Measurements from ENCODE around the gene DIDO1.
"Not testable (repeated sequence)": the region's sequence is repeated elsewhere in the genome, so short reads cannot be mapped to it uniquely, and the experiment has no call there.

DIDO1 gene

DNA sequence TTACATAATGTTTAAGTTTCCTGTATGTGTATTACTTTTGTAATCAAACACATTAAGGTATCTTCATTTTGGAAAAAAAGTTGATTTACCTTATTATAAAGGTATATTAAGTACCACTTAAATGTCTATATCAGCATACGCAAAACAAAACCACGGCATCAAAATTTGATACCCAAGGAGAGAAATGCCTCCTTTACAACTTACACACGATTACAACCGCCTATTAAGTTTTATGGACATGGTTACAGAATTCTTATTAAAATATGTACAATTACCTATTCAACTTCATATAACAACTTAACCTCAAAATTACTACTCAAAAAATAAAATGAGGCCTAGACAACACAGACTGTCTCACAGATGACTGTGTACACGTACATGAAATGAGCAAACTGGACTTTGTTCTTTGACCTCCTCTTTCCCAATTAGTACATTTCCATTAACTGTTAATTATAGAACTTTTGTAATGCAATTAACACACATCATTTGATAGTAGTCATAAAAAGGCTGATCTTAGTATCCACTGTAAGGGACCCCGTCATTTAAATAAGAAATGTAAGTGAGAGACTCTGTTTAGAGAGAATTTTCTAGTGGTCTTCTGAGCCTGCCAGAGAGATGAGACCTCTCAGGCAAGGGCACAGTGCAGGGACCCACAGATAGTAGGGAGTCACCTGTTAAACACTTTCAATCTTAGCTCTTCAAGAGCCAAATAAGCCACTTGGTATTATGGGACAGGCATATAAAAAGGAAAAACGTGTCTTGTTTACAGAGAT is 2.5 kb downstream of the DIDO1 start:
- peaks cover 60% of the 10 kb centered on the region for H3K4me1 ChIP-seq (ENCODE audit: insufficient read depth, low read length)
- H3K27ac ChIP-seq (ENCODE audit: low read depth, low read length), result no peak overlapping the region
- H3K27me3 ChIP-seq (ENCODE audit: insufficient read depth, low read length), result no peaks in the 10 kb centered on the region
- H3K9ac ChIP-seq (ENCODE audit: low read depth, low read length), result peak overlapping the region; percentile 94; the same call in 1 of the 2 replicates
- H3K4me3 ChIP-seq (ENCODE audit: low read length), result peak overlapping the region; percentile 86
- H3K9me3 ChIP-seq (ENCODE audit: insufficient read depth, low read depth, low read length), result no peaks in the 10 kb centered on the region
- WGBS, result 59% methylated on average over 4 of the region's 7 CpGs
- no peaks in the 10 kb centered on the region for H3K36me3 ChIP-seq (ENCODE audit: insufficient read depth, low read length)

DNA sequence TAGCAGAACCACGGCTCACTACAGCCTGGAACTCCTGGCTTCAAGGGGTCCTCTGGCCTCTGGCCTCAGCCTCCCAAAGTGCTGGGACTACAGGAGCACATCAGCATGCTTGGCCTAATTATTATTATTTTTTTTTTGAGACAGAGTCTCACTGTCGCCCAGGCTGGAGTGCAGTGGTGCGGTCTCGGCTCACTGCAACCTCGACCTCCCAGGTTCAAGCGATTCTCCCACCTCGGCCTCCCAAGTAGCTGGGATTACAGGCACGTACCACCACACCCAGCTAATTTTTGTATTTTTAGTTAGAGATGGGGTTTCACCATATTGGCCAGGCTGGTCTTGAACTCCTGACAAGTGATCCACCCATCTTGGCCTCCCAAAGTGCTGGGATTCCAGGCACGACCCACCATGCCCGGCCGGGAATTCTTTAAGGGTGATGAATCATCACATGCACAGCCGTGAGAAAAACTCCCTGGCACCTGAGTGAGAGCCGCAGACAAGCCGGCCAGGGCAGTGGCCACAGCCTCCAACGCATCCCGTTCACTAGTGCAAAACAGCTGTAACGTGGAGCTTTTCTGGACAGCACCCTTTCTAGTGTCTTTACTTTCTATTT is 3.1 kb downstream of the DIDO1 start:
- H3K27me3 ChIP-seq (ENCODE audit: insufficient read depth, low read length); H3K27ac ChIP-seq (ENCODE audit: low read depth, low read length); H3K4me3 ChIP-seq (ENCODE audit: low read length); H3K9me3 ChIP-seq (ENCODE audit: insufficient read depth, low read depth, low read length); H3K9ac ChIP-seq (ENCODE audit: low read depth, low read length); H3K36me3 ChIP-seq (ENCODE audit: insufficient read depth, low read length): not testable (repeated sequence)
- peaks cover 62% of the 10 kb centered on the region for H3K4me1 ChIP-seq (ENCODE audit: insufficient read depth, low read length)
- 76% methylated on average over 16 of the region's 17 CpGs for WGBS

DNA sequence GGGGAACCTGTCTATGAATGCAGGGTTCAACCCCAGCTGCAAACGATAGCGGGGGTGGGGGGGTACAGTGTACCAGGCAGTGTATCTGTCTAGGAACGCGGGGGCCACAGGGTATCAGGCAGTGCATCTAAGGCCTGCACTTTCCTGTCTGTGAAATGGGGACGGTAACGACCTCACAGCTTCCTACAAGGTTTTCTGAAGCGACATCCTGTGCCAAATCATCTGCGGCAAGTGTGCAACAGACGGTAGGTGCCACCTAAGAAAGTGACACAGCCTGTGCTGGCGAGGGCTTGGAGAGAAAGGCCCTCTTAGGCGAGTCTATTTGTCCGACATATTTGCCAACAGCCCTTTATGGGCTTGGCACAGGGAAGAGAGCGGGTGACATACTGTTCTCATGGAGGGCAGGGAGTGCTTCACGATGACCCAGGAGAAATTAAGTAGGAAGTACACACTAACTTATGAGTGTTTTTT is 3.8 kb downstream of the DIDO1 start:
- no peak overlapping the region for H3K27ac ChIP-seq (ENCODE audit: low read depth, low read length)
- peaks cover 64% of the 10 kb centered on the region for H3K4me1 ChIP-seq (ENCODE audit: insufficient read depth, low read length)
- 91% methylated on average over 14 of the region's 14 CpGs for WGBS
- H3K9me3 ChIP-seq (ENCODE audit: insufficient read depth, low read depth, low read length), result no peaks in the 10 kb centered on the region
- no peak overlapping the region for H3K9ac ChIP-seq (ENCODE audit: low read depth, low read length)
- H3K36me3 ChIP-seq (ENCODE audit: insufficient read depth, low read length), result no peaks in the 10 kb centered on the region
- H3K27me3 ChIP-seq (ENCODE audit: insufficient read depth, low read length), result no peaks in the 10 kb centered on the region
- no peak overlapping the region for H3K4me3 ChIP-seq (ENCODE audit: low read length)

DNA sequence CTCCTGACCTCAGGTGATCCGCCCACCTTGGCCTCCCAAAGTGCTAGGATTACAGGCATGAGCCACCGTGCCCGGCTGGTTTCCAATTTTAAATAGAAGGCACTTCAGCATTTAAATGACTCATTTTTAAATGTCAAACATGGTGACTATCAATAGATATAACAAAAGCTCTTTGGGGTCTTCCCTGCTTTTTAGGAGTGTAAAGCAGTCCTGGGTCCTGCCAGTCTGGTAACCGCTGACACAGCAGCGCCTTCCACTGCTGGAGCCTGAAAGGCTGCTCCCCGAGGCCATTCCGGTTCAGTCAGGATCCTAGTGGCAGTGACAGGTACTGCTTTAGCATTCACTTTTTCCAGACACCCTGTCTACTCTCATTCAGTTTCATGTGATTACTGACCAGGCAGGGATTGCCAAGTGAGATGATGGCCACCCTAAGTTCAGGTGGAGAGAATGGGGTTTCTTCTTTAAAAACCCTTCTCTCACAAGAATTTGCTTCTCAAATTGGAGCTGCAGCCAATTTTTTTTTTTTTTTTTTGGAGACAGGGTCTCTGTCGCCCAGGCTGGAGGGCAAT is 5.1 kb downstream of the DIDO1 start:
- H3K9ac ChIP-seq (ENCODE audit: low read depth, low read length), result no peak overlapping the region
- no peaks in the 10 kb centered on the region for H3K36me3 ChIP-seq (ENCODE audit: insufficient read depth, low read length)
- peaks cover 72% of the 10 kb centered on the region for H3K4me1 ChIP-seq (ENCODE audit: insufficient read depth, low read length)
- no peaks in the 10 kb centered on the region for H3K9me3 ChIP-seq (ENCODE audit: insufficient read depth, low read depth, low read length)
- H3K27ac ChIP-seq (ENCODE audit: low read depth, low read length), result no peak overlapping the region
- no peaks in the 10 kb centered on the region for H3K27me3 ChIP-seq (ENCODE audit: insufficient read depth, low read length)
- WGBS, result 47% methylated on average over 8 of the region's 8 CpGs
- no peak overlapping the region for H3K4me3 ChIP-seq (ENCODE audit: low read length)

DNA sequence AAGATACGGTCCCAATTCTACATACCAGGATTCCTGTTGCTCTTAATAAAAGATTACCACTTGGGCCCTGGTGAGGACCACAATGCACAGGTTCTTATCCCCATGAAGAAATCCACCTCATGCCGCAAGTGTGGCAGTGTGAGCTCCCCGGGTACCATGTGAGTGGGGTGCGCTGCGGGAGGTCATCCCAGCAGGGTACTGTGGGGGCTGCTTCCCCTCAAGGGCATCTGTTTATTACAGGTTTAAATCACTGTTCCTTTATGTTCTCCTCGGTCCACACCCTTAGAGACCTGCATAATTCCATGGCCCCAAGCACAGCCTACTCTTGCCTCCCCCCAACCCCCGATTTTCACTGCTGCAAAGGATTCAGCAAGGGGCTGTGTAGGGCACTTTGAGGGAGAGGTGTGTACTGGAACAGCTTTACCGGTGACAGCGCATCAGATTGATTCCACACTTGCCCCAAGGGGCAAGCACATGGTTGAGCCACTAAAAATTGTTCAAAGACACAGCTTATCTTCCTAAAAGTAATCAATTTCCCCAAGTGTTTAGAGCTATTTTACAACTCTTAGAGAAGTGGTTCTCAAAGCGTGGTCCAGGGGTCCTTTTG is 6.2 kb downstream of the DIDO1 start:
- H3K4me3 ChIP-seq (ENCODE audit: low read length), result no peak overlapping the region
- H3K9ac ChIP-seq (ENCODE audit: low read depth, low read length), result 0 out of 2 replicates have a peak overlapping the region, but pooled peaks have one; percentile 25

DNA sequence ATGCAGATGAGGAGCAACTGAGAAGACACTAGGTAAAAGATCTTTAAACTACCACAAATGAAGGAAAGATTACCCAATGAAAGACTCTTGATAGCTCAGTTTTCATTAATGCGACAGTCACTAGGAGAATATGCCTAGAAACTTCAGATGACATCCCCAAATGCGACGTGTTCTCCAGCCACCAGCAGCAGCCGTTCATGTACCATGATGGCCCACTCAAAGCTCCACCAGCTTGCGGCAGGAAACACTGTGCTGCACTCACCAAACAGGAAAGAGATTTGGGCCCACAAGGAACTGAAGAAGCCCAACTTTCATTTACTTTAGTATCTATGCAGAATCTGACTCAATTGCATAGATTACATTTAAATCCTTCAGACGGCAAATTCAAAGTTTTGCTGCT is 7.5 kb downstream of the DIDO1 start:
- Histone ChIP-seq H3K4me1 (ENCODE audit: insufficient read depth, low read length) (peaks cover 77% of the 10 kb centered on the region), H3K36me3 (ENCODE audit: insufficient read depth, low read length) (peaks cover 6% of the 10 kb centered on the region), H3K9ac (ENCODE audit: low read depth, low read length) (no peak overlapping the region), H3K9me3 (ENCODE audit: insufficient read depth, low read depth, low read length) (no peaks in the 10 kb centered on the region), H3K27me3 (ENCODE audit: insufficient read depth, low read length) (no peaks in the 10 kb centered on the region), H3K4me3 (ENCODE audit: low read length) (no peak overlapping the region), H3K27ac (ENCODE audit: low read depth, low read length) (no peak overlapping the region)
- 78% methylated on average over 6 of the region's 6 CpGs for WGBS

More for the DNA sequence above, 6.2 kb downstream of the DIDO1 start:
- 0 out of 2 replicates have a peak overlapping the region, but pooled peaks have one; percentile 6 for H3K27ac ChIP-seq (ENCODE audit: low read depth, low read length)
- H3K27me3 ChIP-seq (ENCODE audit: insufficient read depth, low read length), result no peaks in the 10 kb centered on the region
- WGBS, result 79% methylated on average over 10 of the region's 10 CpGs
- no peaks in the 10 kb centered on the region for H3K36me3 ChIP-seq (ENCODE audit: insufficient read depth, low read length)
- no peaks in the 10 kb centered on the region for H3K9me3 ChIP-seq (ENCODE audit: insufficient read depth, low read depth, low read length)
- peaks cover 81% of the 10 kb centered on the region for H3K4me1 ChIP-seq (ENCODE audit: insufficient read depth, low read length)

DNA sequence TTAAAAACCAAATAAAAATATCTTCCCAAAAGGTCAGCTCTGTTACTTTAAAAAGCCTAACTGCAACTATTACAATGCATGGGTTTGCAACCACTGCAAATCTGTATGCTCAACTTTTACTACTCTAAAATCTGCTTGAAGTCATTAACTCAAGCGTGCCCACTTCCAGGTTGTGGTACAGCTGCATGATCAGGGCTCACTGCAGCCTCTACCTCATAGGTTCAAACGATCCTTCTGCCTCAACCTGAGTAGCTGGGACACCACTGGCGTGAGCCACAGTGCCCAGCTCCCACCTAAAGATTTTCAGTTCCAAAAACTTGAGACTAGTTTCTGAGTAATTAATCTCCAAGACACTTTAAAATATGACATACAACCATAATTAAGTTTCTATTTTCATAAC is 8.2 kb downstream of the DIDO1 start:
- Histone ChIP-seq H3K36me3 (ENCODE audit: insufficient read depth, low read length) (peaks cover 13% of the 10 kb centered on the region), H3K9ac (ENCODE audit: low read depth, low read length) (no peak overlapping the region), H3K4me3 (ENCODE audit: low read length) (no peak overlapping the region)

DNA sequence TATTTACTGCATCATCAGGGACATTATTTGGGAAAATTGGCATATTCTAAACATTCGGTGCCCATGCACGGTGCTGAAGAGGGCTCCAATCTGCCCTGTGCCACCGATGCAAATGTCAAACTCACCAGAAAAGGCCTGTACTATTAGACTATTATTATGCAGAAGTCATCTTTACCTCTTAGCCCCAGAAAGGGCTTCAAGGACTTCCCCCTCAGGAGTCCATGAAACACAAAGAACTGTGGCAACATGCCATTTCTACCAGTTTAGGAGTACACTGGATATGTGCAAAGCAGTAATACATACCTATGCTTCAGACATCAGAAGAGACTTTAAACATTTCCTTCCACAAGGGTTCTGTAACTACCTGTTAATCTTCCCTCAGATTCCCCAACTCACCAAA is 8.6 kb downstream of the DIDO1 start:
- peaks cover 72% of the 10 kb centered on the region for H3K4me1 ChIP-seq (ENCODE audit: insufficient read depth, low read length)
- peaks cover 17% of the 10 kb centered on the region for H3K36me3 ChIP-seq (ENCODE audit: insufficient read depth, low read length)
- no peak overlapping the region for H3K27ac ChIP-seq (ENCODE audit: low read depth, low read length)
- H3K9me3 ChIP-seq (ENCODE audit: insufficient read depth, low read depth, low read length), result no peaks in the 10 kb centered on the region
- no peak overlapping the region for H3K9ac ChIP-seq (ENCODE audit: low read depth, low read length)
- H3K27me3 ChIP-seq (ENCODE audit: insufficient read depth, low read length), result no peaks in the 10 kb centered on the region
- WGBS, result 66% methylated on average over 3 of the region's 3 CpGs
- no peak overlapping the region for H3K4me3 ChIP-seq (ENCODE audit: low read length)

More for the DNA sequence above, 8.2 kb downstream of the DIDO1 start:
- Histone ChIP-seq H3K4me1 (ENCODE audit: insufficient read depth, low read length) (peaks cover 72% of the 10 kb centered on the region), H3K9me3 (ENCODE audit: insufficient read depth, low read depth, low read length) (no peaks in the 10 kb centered on the region), H3K27me3 (ENCODE audit: insufficient read depth, low read length) (no peaks in the 10 kb centered on the region), H3K27ac (ENCODE audit: low read depth, low read length) (no peak overlapping the region)
- 52% methylated on average over 3 of the region's 3 CpGs for WGBS

DNA sequence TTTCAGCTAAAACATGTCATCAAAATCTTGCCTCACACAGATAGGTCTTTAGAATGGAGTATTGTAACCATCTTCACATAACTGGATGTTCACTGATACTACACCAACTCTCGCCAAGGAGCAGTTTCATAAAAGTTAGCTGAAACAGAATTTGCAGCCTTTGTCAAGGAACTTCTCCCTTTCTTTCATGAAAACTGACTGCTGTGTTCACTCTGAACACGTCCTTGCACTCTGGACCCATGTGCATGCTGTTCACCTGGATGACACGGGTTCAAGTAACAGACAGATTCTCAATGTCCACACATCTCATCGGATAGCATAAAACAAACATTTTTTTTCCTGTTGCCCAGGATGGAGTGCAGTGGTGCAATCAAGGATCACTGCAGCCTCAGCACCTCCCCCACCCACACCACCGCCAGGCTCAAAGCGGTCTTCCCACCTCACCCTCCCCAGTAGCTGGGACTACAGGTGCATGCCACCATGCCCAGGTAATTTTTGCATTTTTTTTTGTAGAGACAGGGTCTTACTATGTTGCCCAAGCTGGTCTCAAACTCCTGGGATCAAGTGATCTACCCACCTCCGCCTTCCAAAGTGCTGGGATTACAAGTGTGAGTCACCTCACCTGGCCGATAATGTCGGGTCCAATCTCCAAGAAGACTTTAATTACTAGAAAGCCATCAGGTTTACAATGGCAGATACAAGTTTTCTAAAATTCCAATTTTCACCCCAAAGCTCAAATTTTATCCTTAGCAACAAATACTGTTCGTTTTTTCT is 9.4 kb downstream of the DIDO1 start:
- peaks cover 25% of the 10 kb centered on the region for H3K36me3 ChIP-seq (ENCODE audit: insufficient read depth, low read length)
- H3K9ac ChIP-seq (ENCODE audit: low read depth, low read length), result no peak overlapping the region
- H3K27me3 ChIP-seq (ENCODE audit: insufficient read depth, low read length), result no peaks in the 10 kb centered on the region
- no peaks in the 10 kb centered on the region for H3K9me3 ChIP-seq (ENCODE audit: insufficient read depth, low read depth, low read length)
- peak overlapping the region; percentile 24; the same call in 1 of the 2 replicates for H3K27ac ChIP-seq (ENCODE audit: low read depth, low read length)
- H3K4me1 ChIP-seq (ENCODE audit: insufficient read depth, low read length), result peaks cover 70% of the 10 kb centered on the region
- WGBS, result 79% methylated on average over 10 of the region's 10 CpGs
- no peak overlapping the region for H3K4me3 ChIP-seq (ENCODE audit: low read length)

DNA sequence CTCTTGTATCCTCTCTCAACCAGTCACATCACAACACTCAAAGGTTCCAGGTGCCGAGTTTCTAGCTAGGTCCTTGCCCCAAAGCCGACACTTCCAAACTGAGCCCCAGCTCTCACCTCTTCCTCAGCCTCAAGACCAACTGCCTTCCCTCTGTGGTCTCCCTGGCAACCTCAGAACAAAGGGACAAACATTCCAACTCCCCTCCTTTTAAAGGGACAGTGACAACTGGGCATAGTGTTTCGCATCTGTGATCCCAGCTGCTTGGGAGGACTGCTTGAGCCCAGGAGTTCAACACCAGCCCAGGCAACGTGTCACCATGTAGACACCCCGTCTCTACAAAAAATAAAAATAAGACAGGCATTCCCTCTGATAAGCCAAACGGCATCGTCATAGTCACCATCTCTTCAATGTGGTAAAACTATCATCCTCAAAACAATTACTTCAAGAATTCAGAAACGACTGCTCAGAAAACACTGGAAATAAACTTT is 11.3 kb downstream of the DIDO1 start:
- peaks cover 43% of the 10 kb centered on the region for H3K36me3 ChIP-seq (ENCODE audit: insufficient read depth, low read length)
- WGBS, result 58% methylated on average over 8 of the region's 8 CpGs
- H3K9me3 ChIP-seq (ENCODE audit: insufficient read depth, low read depth, low read length), result no peaks in the 10 kb centered on the region
- H3K27ac ChIP-seq (ENCODE audit: low read depth, low read length), result no peak overlapping the region
- no peak overlapping the region for H3K9ac ChIP-seq (ENCODE audit: low read depth, low read length)
- H3K4me3 ChIP-seq (ENCODE audit: low read length), result no peak overlapping the region
- no peaks in the 10 kb centered on the region for H3K27me3 ChIP-seq (ENCODE audit: insufficient read depth, low read length)
- H3K4me1 ChIP-seq (ENCODE audit: insufficient read depth, low read length), result peaks cover 53% of the 10 kb centered on the region
